ENCODE results near the gene MRGPRD.

The MRGPRD gene

DNA sequence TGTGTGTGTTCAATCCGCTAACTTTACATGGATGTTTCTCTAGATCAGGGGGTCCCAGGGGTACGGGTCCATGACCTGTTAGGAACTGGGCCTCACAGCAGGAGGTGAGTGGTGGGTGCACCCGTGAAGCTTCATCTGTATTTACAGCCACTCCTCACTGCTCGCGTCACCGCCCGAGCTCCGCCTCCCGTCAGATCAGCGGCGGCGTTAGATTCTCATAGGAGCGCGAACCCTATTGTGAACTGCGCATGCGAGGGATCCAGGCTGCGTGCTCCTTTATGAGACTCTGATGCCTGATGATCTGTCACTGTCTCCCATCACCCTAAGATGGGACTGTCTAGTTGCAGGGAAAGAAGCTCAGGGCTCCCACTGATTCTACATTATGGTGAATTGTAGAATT, 31.9 kb downstream of the MRGPRD start:
- no peak for DNase-seq (ENCODE audit: low read depth in 2 of 3, low spot score in 1 of 3)

DNA sequence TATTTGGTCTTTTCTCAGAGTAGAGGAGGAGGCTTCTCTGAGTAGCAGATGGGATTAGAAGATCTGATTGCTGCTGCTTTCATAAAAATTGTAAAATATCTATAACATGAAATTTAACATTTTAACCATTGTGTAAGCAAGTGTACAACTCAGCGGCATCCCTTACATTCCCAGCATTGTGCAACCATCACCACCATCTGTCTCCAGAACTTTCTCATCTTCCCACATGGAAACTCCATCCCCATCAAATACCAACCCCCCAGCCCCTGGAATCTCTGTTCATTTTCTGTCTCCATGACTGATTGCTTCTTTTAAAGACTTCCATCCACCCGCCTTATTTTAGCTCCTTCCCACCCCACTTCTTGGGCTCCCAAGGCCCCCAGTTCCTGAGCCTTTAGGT, 32.3 kb downstream of the MRGPRD start:
- DNase-seq (ENCODE audit: low read depth in 2 of 3, low spot score in 1 of 3): no peak

DNA sequence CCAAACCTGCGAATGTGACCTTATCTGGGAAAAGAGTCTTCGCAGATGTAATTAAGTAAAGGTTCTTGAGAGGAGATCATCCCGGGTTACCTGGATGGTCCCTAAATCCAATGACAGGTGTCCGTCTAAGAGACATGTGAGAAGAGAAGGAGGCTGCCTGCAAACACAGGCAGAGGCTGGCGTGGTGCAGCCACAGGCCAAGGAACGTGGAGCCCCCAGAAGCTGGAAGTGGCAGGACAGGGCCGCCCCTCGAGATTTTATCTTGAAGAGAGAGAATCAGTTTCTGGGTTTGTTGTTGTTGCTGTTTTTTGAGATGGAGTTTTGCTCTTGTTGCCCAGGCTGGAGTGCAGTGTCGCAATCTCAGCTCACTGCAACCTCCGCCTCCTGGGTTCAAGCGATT, 33.6 kb downstream of the MRGPRD start:
- no peak for DNase-seq (ENCODE audit: low read depth in 2 of 3, low spot score in 1 of 3)

DNA sequence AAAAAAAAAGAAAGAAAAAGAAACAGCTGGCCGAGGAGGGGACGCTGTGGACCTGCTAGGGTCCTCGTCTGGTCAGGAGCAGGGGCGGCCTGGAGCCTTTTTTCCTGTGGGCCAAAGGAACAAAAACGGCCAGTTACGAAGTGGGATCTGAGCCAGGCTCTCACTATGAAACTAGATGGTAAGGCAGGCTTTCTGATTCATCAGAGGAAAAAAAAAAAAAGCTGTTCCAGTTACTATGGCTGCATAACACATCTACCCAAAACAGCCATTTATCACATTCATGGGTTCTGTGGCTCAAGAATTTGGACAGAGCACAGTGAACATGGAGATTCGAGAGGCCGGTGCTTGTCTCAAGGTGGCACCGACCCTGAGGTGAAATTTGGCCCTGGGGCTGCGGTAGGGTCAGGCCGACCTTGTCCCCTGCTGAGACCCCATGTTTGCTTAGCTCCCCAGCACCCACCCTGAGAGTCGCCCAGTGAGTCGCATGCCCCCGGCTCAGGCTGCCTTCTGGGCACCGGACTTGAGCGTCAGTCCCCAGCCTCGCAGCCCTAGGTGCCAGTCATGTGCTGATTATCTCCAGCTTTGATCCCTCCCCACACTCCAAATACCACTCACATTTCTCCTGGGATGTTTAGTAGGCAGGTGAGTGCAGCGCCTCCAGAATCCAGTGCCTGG, 34.2 kb downstream of the MRGPRD start:
- DNase-seq (ENCODE audit: low read depth in 2 of 3, low spot score in 1 of 3): no peak

DNA sequence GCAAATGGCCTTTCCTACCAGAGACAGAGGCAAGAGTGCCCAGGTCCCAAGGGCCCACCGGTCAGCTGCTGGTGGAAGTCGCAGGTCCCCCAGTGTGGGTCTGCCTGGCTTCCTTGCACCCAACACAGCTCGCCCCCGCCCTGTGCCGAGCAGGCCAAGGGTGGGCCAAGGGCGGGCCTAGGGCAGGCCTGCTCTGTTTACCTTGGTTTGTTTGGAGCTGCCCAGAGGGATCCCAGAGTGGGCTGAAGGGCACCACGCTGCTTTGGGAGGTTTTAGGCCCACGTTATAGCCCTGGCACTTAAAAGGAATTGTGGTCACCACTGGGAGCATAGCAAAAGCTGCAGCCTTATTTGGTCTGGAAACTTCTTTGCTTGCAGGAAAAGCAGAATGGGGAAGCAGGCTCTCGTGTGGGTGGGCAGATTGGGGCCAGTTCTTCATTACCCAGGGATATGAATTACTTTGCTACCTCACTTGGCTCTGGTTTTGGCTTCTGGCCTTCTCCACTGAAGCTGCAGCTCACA, 38.0 kb downstream of the MRGPRD start:
- no peak for DNase-seq (ENCODE audit: low read depth in 2 of 3, low spot score in 1 of 3)

DNA sequence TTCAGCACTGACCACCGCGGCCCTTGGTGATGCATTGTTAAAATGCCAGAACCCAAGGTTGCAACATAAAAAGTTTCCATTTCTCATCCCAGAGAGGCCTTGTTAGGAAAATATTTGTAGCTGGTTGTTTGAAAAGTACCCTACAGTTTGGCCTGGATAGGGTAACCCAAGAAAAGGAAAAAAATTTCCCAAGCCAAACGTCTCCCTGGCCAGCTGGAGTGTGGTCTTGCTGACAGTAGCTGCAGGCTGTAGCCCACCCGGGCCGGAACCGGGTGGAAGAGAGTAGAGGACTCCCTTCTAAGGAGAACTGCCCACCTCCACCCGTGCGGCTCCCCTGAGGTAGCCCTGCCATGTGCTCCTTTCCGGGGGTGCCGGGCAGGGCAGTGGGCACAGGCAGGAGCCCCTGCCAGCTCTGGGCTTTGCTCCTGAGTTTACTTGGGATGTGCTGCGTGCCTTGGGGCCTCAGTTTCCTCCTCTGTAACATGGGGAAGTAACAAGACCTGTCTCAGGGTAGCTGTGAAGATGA, 38.6 kb downstream of the MRGPRD start:
- no peak for DNase-seq (ENCODE audit: low read depth in 2 of 3, low spot score in 1 of 3)

DNA sequence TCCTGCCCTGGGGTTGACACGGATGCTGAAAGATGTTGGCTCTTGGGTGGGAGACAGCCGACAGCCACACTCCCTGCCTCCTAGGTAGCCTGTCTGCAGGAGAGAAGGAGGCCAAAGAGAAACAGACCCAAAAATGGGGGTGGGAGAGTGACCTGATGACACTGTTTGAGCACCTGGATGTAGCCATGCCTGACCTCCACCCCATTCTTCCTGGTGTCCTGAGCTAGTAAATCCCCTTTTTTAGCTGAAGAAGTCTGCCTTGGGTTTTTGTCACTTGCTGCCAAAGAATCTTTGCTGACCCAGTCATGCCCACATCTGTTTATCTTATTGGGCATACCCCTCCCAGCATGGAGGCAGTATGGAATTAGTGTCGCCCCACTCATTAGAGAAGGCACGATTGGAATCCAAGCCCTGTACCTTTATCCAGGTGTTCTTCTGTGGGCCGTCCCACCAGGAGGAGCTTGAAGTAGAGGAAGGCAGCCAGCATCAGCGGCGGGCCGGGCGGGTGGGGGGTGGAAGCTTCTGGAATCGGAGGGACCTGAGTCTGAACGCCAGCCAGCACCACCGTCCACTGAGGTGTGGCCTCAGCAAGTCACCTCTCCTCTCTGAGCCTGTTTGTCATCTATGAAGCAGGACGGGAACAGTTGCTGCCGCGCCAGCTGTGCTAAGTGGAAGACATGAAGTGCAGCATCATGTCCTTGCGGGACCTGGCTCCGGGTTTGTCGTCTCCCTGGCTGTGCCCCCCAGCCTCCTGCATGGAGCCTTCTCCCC, 39.3 kb downstream of the MRGPRD start:
- no peak for DNase-seq (ENCODE audit: low read depth in 2 of 3, low spot score in 1 of 3)

DNA sequence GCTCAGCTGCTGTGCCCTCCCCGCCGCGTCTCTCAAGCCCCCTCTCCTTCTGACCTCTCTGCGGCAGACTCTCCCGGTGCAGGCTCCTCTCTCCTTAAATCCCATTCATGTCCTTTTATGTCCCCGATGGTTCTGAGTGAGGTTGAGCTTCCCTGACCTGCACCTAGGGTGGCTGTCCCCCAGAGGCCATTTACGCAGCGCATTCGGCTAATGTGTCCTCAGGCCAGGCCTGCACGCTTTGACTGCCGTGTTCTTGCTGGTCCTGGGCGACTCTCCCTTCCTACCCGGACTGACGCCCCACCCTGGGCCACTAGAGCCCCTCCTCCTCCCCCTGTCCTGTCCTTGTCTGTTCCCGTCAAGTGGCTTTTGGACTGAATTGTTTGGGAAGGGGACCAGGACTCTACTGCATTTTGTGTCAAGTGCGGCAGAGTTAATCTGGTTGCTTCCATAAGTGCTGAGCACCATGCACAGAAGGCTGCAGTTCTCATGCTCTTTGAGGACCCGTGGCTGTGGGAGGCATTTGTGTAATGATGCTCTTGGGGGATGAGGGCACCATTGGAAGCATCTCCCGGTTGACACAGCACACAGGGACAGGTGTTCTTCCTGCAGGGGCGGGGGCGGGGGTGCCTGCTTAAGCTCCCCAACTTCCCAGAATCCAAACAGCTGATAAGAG, 40.0 kb downstream of the MRGPRD start:
- no peak for DNase-seq (ENCODE audit: low read depth in 2 of 3, low spot score in 1 of 3)

DNA sequence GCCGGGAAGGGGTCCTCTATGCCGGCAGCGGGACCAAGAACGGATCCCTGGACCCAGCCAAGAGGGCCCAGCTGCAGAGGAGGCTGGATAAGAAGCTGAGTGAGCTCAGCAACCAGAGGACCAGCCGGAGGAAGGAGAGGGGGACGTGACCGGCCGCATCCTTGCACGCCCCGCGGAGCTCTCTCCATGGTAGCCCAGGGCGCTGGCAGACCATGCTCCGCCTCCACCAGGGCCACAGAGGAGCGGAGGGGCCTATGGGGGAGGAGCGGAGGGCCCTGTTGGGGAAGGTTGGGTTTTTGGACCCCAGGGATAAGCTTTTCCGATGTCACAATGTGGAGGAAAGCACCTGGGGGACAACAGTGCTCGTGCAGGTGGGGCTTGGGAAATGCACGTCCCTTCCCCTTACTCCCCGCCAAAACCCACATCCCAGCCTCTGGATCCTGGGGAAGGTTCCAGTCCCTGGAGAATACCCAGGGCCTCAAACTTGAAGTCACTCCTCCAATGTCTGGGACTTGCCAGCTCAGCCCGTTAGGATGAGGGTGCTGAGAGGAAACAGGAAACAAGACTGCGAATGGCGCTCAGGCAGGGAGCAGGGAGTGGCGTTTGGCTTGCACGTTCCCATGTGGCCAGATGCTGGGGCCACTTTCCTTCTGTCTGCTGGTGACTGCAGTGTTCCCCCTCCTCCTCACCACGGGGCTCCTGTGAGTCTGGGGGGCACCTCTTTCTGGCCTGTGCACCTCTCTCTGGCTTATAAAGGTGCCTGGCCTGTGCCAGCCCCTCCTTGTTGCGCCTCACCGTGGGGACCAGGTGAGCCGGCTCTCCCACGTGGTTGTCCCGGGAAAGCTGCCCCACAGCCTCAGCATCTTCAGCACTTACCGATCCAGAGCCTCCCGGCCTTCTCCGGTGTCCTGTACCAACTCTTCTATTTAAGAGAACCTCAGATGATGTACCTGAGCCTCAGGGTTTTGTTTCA, 40.9 kb downstream of the MRGPRD start:
- no peak for DNase-seq (ENCODE audit: low read depth in 2 of 3, low spot score in 1 of 3)

DNA sequence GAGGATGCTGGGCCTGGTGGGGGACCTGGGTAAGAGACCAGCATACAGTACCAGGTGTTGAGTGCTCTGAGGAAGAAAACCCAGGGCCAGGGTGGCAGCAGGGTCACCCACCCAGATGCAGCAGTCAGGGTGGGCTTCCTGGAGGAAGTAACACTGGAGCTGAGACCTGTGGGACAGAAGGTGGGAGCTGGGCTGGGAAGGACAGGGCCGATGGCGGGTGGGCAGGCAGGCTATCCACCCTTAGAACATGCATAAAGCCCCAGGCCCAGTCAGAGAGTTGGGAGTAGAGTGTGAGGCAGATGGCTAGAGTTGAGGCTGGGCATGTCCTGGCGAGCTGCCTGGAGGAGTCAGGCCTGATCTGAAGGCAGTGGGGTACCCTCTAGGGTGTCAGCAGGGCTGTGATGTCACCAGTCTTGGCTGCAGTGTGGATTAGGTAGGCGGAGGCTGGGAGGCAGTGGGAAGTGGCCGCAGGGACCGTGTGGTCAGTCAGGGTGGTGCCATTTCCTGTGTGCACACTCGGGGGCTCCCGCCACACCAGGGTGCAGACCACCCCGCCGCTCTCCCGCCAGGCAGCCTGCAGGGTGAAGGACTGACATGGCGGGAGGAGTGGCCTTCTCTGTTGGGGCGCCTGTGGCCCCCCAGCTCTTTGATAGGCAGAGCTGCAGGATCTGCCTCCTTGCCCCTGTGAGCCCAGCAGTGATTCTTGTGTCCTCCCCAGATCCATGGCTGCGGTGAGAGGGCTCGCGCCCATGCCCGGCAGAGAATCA, 41.8 kb downstream of the MRGPRD start:
- no peak for DNase-seq (ENCODE audit: low read depth in 2 of 3, low spot score in 1 of 3)

DNA sequence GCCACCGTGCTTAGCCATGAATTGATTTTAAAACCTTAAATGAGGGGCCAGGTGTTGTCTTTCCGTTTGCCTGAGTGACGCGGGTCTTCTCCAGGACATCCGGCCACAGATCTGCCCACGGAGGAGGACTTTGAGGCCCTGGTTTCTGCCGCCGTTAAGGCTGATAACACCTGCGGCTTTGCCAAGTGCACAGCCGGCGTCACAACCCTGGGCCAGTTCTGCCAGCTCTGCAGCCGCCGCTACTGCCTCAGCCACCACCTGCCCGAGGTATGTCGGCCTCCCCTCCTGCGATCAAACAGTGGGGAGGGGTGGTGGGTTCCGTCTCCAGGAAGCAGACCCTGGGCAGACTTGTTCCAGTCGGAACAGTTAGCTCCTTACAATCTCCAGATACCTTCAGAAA, 42.7 kb downstream of the MRGPRD start:
- no peak for DNase-seq (ENCODE audit: low read depth in 2 of 3, low spot score in 1 of 3)

DNA sequence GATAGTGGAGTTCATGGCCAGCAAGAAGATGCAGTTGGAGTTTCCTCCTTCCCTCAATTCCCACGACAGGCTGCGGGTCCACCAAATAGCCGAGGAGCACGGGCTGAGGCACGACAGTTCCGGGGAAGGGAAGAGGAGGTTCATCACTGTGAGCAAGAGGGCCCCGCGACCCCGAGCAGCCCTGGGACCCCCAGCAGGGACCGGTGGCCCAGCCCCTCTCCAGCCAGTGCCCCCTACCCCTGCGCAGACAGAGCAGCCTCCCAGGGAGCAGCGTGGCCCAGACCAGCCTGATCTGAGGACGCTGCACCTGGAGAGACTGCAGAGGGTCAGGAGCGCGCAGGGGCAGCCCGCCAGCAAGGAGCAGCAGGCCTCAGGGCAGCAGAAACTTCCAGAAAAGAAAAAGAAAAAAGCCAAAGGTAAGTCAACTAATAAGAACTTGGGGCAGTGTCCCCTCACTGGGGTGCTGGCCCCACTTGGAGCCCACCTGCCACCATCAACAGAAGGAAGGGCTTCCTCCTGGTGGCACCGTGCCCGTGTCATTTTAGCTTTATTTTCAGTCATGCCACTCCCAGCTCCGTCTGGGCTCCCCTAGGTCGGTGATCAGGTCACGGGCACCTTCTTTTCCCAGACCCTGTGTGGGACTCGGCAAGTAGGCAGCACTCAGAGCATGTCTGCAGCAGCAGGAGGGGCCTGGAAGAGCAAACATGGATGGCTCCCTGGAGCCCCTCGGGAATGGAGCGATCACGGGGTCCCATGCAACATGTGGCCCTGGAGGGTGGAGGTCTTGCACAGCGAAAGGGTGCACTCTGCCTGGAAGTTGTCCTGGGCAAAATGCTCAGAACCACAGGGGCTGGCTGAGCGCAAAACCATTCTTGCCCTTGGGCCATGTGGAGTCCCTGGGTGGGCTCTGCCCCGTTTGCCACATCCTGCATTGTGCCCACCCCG, 43.8 kb downstream of the MRGPRD start:
- no peak for DNase-seq (ENCODE audit: low read depth in 2 of 3, low spot score in 1 of 3)

DNA sequence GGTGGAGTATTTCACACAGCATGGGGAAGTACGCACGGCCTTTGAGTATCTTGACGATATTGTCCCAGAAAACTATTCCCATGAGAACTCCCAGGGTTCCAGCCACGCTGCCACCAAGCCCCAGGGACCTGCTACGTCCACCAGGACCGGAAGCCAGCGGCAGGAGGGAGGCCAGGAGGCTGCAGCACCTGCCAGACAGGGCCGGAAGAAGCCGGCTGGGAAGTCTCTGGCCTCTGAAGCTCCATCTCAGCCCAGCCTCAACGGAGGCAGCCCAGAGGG, 44.5 kb downstream of the MRGPRD start:
- no peak for DNase-seq (ENCODE audit: low read depth in 2 of 3, low spot score in 1 of 3)

DNA sequence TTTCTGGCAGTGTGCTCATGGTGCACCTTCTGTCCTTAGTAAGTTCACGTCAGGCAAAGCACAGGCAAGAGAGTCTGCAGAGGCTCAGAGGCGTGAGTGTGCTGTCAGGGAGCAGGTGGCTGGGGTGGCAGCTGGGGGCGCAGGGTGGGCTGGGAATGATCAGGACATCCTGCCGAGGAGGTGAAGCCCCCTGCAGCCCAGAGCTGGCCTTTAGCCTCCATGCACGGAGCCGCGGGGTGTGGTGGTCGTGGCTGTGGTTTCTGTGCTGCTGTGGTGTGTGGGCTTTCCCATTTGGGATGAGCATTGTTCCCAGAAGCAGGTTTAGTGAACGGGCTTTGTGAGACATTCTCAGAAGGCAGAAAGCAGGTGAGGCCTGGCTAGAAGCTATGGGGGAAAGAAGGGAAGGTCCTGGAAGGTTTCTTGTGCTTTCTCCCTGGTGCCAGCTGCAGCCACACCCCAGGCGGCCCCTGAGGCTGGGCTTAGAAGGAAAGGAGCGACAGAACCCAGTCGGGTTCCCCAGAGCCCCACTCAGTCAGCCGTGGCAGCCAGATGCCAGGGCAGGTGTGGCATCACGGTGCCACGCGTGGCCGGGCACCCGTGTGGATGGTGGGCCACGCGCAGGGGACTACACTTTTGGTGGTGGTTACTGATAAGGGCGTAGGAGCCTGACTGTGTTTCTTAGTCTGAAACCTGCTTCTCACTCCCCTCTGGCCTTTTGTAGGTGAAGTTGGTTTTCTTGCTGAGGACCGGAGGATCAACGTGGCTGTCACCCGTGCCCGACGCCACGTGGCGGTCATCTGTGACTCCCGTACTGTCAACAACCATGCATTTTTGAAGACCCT, 45.0 kb downstream of the MRGPRD start:
- no peak for DNase-seq (ENCODE audit: low read depth in 2 of 3, low spot score in 1 of 3)

DNA sequence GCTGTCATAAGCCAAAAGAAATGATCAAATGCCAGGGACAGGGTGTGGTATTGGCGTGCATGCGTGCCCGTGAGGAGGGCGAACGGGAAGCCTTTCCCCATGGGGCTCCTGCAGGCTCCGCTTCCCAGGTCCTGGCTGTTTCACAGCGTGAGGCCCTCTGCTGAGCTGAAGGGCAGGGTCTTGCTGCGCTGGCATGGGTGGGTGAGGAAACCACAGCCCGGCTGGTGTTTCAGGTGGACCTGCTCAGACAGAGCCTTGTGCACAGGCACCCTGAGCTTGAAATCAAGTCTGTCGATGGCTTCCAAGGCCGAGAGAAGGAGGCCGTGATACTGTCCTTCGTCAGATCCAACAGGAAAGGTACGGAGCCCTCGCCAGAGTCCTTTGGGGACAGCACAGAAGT, 45.7 kb downstream of the MRGPRD start:
- DNase-seq (ENCODE audit: low read depth in 2 of 3, low spot score in 1 of 3): no peak

DNA sequence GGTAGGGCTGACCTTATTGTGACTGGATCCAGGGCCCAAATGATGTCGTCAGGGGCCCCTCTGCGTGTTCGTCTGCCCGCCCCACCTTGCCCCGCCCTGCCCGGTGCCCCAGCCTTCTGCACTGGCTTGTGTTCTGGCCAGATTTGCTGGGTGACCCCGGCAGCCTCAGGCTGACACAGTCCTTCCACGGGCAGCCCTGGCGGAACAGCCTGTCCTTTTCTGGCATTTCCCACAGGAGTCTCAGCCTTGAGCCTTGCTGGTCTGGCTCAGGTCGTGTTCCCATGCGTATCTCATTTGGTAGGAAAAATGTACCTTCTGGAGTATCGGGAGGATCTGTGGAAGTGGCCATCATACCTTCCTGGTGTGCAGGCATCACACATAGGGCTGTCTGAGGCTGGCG, 46.1 kb downstream of the MRGPRD start:
- no peak for DNase-seq (ENCODE audit: low read depth in 2 of 3, low spot score in 1 of 3)

DNA sequence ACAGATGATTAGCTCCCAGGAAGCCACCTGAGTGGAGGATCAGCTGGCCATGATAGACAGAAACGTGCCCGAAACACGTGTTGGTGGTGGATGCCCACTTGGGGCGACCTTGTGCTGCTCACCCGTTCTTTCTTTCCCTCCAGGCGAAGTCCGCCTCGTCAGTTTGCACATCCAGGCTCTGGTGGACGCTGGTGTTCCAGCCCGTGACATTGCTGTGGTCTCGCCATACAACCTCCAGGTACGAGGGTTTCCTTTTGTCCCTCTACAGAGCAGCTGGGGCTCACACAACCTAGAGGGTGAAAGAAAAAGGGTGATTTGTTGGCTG, 46.5 kb downstream of the MRGPRD start:
- DNase-seq (ENCODE audit: low read depth in 2 of 3, low spot score in 1 of 3): no peak

DNA sequence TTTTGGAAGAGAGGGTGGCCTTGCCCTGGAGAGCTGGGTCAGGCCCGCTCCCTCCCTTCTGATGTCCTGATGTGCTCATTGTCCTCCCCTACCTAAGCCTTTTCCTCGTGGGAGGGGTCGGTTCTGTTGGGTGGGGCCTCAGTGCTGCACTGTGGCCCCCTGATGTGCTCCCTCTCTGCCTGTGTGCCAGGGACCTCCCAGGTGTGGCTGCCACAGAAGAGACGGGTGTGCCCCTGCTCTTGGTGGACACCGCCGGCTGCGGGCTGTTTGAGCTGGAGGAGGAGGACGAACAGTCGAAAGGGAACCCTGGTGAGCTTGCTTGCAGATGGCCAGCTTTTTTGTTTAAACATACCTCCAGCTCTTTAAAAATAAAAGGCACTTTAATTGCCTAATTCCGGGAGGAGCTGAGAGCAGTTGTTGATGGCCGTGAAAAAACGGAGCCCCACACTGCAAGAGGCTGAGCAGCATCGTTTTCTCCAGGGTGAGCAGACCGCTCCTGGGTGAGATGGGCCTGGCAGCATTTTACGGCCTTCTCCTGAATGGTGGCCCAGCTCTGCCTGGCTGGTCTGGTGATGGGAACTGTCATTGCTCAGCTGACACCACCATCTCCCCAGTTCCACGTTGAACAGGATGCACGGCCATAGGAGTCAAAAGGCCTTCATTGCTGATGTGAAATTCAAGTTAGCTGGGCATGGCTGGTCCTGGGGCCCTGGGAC, 47.0 kb downstream of the MRGPRD start:
- no peak for DNase-seq (ENCODE audit: low read depth in 2 of 3, low spot score in 1 of 3)

Measured in stimulated activated CD4-positive, alpha-beta T cell treated with anti-CD3 and anti-CD28 coated beads, Interleukin-12 subunit alpha, Interleukin-12 subunit beta, amount 100 ng/mL, for 48 hours (primary cell).